ENCODE results near the gene SMPD3.

Gene SMPD3

GRCh38 chr16:68369697-68370580 is 78.4 kb downstream of the SMPD3 start:
- DNase-seq (ENCODE audit: low read depth in 2 of 2): no peak

- no peak for DNase-seq (ENCODE audit: low read depth in 2 of 2)
These were observed 79.1 kb downstream of the SMPD3 start for GRCh38 chr16:68369168-68369567.

GRCh38 chr16:68368301-68368888 is 79.9 kb downstream of the SMPD3 start:
- no peak for DNase-seq (ENCODE audit: low read depth in 2 of 2)

GRCh38 chr16:68367891-68368290 is 80.4 kb downstream of the SMPD3 start:
- no peak for DNase-seq (ENCODE audit: low read depth in 2 of 2)

- DNase-seq (ENCODE audit: low read depth in 2 of 2): no peak
These were observed 80.9 kb downstream of the SMPD3 start for GRCh38 chr16:68367440-68367839.

GRCh38 chr16:68367030-68367429 is 81.3 kb downstream of the SMPD3 start:
- DNase-seq (ENCODE audit: low read depth in 2 of 2): no peak

GRCh38 chr16:68366062-68366461 is 82.2 kb downstream of the SMPD3 start:
- DNase-seq (ENCODE audit: low read depth in 2 of 2): no peak

- DNase-seq (ENCODE audit: low read depth in 2 of 2): no peak
These were observed 83.0 kb downstream of the SMPD3 start for GRCh38 chr16:68365167-68365817.

- DNase-seq (ENCODE audit: low read depth in 2 of 2): no peak
These were observed 83.7 kb downstream of the SMPD3 start for GRCh38 chr16:68364561-68364998.

GRCh38 chr16:68363658-68364521 is 84.4 kb downstream of the SMPD3 start:
- DNase-seq (ENCODE audit: low read depth in 2 of 2): no peak

GRCh38 chr16:68362947-68363657 is 85.2 kb downstream of the SMPD3 start:
- DNase-seq (ENCODE audit: low read depth in 2 of 2): no peak

GRCh38 chr16:68362262-68362913 is 85.9 kb downstream of the SMPD3 start:
- no peak for DNase-seq (ENCODE audit: low read depth in 2 of 2)

- no peak for DNase-seq (ENCODE audit: low read depth in 2 of 2)
These were observed 86.8 kb downstream of the SMPD3 start for GRCh38 chr16:68361485-68361884.

GRCh38 chr16:68360956-68361355 is 87.4 kb downstream of the SMPD3 start:
- DNase-seq (ENCODE audit: low read depth in 2 of 2): no peak

- DNase-seq (ENCODE audit: low read depth in 2 of 2): no peak
These were observed 87.8 kb downstream of the SMPD3 start for GRCh38 chr16:68360547-68360946.

GRCh38 chr16:68359398-68360191 is 88.7 kb downstream of the SMPD3 start:
- no peak for DNase-seq (ENCODE audit: low read depth in 2 of 2)

- DNase-seq (ENCODE audit: low read depth in 2 of 2): no peak
These were observed 89.4 kb downstream of the SMPD3 start for GRCh38 chr16:68358951-68359350.

GRCh38 chr16:68357923-68358322 is 90.4 kb downstream of the SMPD3 start:
- no peak for DNase-seq (ENCODE audit: low read depth in 2 of 2)

- DNase-seq (ENCODE audit: low read depth in 2 of 2): no peak
These were observed 90.8 kb downstream of the SMPD3 start for GRCh38 chr16:68357521-68357922.

- DNase-seq (ENCODE audit: low read depth in 2 of 2): no peak
These were observed 91.4 kb downstream of the SMPD3 start for GRCh38 chr16:68356919-68357286.
